K562 (cell line): ENCODE data around the gene PLAC8. TPM values are rescaled to one million over a fixed set of nuclear protein-coding genes. Genes with fewer than 3 reads are reported as not detected.
"Not testable (repeated sequence)": the region's sequence is repeated elsewhere in the genome, so short reads cannot be mapped to it uniquely, and the experiment has no call there.

Experiments used
- ATAC-seq: fragments of 200-7000 bp; cut with Tn5 transposase; 3 replicates; pipeline ENCODE4 v1.9.1; 2020; ENCODE audit warnings: moderate library complexity
- BruUV-seq: library from RNA; stranded (reverse); fragments of 400-500 nt; replicated peaks from 2 replicates; lab custom pipeline; 2021; lab: Mats Ljungman, UMichigan
- CTCF ChIA-PET: fragments of 300-600 bp; formaldehyde crosslinking; extraction: SDS; loops from one replicate; lab custom pipeline; 2021; ENCODE audit warnings: low intra/inter-chr PET ratio; lab: Yijun Ruan, JAX
- POLR2A ChIA-PET: fragments of 300-600, 350-650 bp; sonication (Branson Sonifier 250); formaldehyde crosslinking; extraction: SDS; loops from one replicate; lab custom pipeline; 2021; ENCODE audit warnings: antibody characterized with exemption, inconsistent platforms; lab: Yijun Ruan, JAX
- DNase-seq, 4 experiments: peaks; one replicate each; pipeline versions ENCODE4 v3.0.0 to v3.0.0-alpha.2; 2011 to 2018; ENCODE audit warnings: low spot score in 3 of 4, mixed read lengths in 3 of 4; ENCODE audit errors: extremely low read depth in 1 of 4
- FAIRE-seq: peaks from 2 replicates; lab custom pipeline; 2011; peaks lifted over from hg19 to GRCh38; lab: Jason Lieb, UNC
- H2AFZ ChIP-seq: 2 replicates; pipeline ENCODE4 v1.6.0; 2011; ENCODE audit warnings: low read depth, low read length, control low read depth, inconsistent platforms
- H3K27ac ChIP-seq: fragments of 200-600 bp; 3 replicates; pipeline ENCODE4 v1.8.0; 2011; ENCODE audit warnings: low read depth, mild to moderate bottlenecking, control low read depth, inconsistent platforms, low read length, moderate library complexity, mixed read lengths; ENCODE audit errors: extremely low read depth
- H3K27me3 ChIP-seq, 2 experiments: fragments of 300-600 bp in 1 of 2; 2 replicates in 1 of 2; 3 replicates in 1 of 2; pipeline versions ENCODE4 v1.6.0 to v1.8.0; 2011; ENCODE audit warnings: inconsistent platforms in 2 of 2, low read length in 2 of 2, mild to moderate bottlenecking in 1 of 2, mixed read lengths in 1 of 2, moderate library complexity in 1 of 2; ENCODE audit not compliant: control insufficient read depth in 2 of 2, insufficient read depth in 2 of 2
- H3K36me3 ChIP-seq: fragments of 300-600 bp; 3 replicates; pipeline ENCODE4 v1.8.0; 2011; ENCODE audit warnings: mild to moderate bottlenecking, low read length, inconsistent platforms; ENCODE audit not compliant: control insufficient read depth, insufficient read depth
- H3K4me1 ChIP-seq, 2 experiments: fragments of 200-600 bp in 1 of 2; replicated peaks in 1 of 2; 2 replicates in 1 of 2; 3 replicates in 1 of 2; pipeline versions ENCODE4 v1.5.1 to v1.8.0; 2011; ENCODE audit warnings: inconsistent platforms in 2 of 2, low read length in 2 of 2, mild to moderate bottlenecking in 1 of 2, mixed read lengths in 1 of 2, moderate library complexity in 1 of 2; ENCODE audit not compliant: control insufficient read depth in 2 of 2, insufficient read depth in 2 of 2
- H3K4me2 ChIP-seq: 2 replicates; pipeline ENCODE4 v1.6.1; 2011; ENCODE audit warnings: low read length, control low read depth, inconsistent platforms, mixed read lengths; ENCODE audit not compliant: insufficient read depth
- H3K4me3 ChIP-seq: fragments of 200-600 bp; sonication (generic), shearing (Covaris generic); 2 replicates; pipeline ENCODE4 v1.5.1; 2016; ENCODE audit warnings: control low read depth, inconsistent platforms
- H3K79me2 ChIP-seq: fragments of 200-600 bp; 3 replicates; pipeline ENCODE4 v1.8.0; 2011; ENCODE audit warnings: low read length, inconsistent platforms; ENCODE audit not compliant: control insufficient read depth, insufficient read depth
- H3K9ac ChIP-seq, 2 experiments: 2 replicates each; pipeline versions ENCODE4 v1.6.0 to v1.6.1; 2011; ENCODE audit warnings: low read depth in 2 of 2, low read length in 2 of 2, control low read depth in 1 of 2, inconsistent platforms in 1 of 2, mild to moderate bottlenecking in 1 of 2, mixed read lengths in 1 of 2; ENCODE audit not compliant: insufficient read depth in 1 of 2
- H3K9me1 ChIP-seq: one replicate; pipeline ENCODE4 v1.6.0; 2011; ENCODE audit warnings: inconsistent platforms, mild to moderate bottlenecking, low read length, moderate library complexity; ENCODE audit not compliant: control insufficient read depth, insufficient read depth
- H3K9me3 ChIP-seq: replicated peaks from 2 replicates; pipeline ENCODE4 v1.5.1; 2011; ENCODE audit warnings: low read depth, low read length, inconsistent platforms; ENCODE audit not compliant: control insufficient read depth, insufficient read depth
- H4K20me1 ChIP-seq: replicated peaks from 2 replicates; pipeline ENCODE4 v1.6.1; 2011; ENCODE audit warnings: low read length, inconsistent platforms, mixed read lengths; ENCODE audit not compliant: control insufficient read depth, insufficient read depth
- ATF3 ChIP-seq, 2 experiments: fragments of 450-650 bp in 1 of 2; sonication (generic) in 1 of 2; formaldehyde crosslinking in 1 of 2; IDR thresholded peaks in 1 of 2; conservative IDR thresholded peaks in 1 of 2; 2 replicates each; pipeline versions ENCODE4 v1.6.1 to v1.8.1; 2016 to 2023; ENCODE audit warnings: mild to moderate bottlenecking in 2 of 2, moderate library complexity in 2 of 2, inconsistent platforms in 1 of 2, missing genetic modification reagents in 1 of 2
- CSDE1 ChIP-seq, 2 experiments: fragments of 450-650 bp; IDR thresholded peaks; 2 replicates each; pipeline ENCODE4 v1.6.1; 2016; ENCODE audit warnings: mild to moderate bottlenecking in 1 of 2
- CTBP1 ChIP-seq: fragments of 450-650 bp; IDR thresholded peaks from 2 replicates; pipeline ENCODE4 v1.6.1; 2016; ENCODE audit warnings: borderline replicate concordance
- DMBX1 ChIP-seq: fragments of 250-450 bp; sonication (Bioruptor Pico); IDR thresholded peaks from 2 replicates; pipeline ENCODE4 v1.8.0; 2022; ENCODE audit warnings: inconsistent platforms, mild to moderate bottlenecking, moderate library complexity, borderline replicate concordance
- EP300 ChIP-seq: IDR thresholded peaks from 2 replicates; pipeline ENCODE4 v1.6.1; 2012; ENCODE audit warnings: low read length, improper control_type of control experiment
- GMEB1 ChIP-seq: fragments of 250-450 bp; sonication (Bioruptor Pico); IDR thresholded peaks from 2 replicates; pipeline ENCODE4 v1.4.0; 2020; ENCODE audit warnings: mild to moderate bottlenecking
- JUND ChIP-seq, 2 experiments: IDR thresholded peaks; 2 replicates in 1 of 2; 3 replicates in 1 of 2; pipeline ENCODE4 v1.6.1; 2011; ENCODE audit warnings: borderline replicate concordance in 2 of 2, low read depth in 2 of 2, low read length in 2 of 2, improper control_type of control experiment in 1 of 2, missing biosample characterization in 1 of 2, missing genetic modification characterization in 1 of 2, missing genetic modification reagents in 1 of 2
- SMAD4 ChIP-seq: fragments of 250-450 bp; sonication (Bioruptor Pico); conservative IDR thresholded peaks from 2 replicates; pipeline ENCODE4 v1.8.0; 2021; ENCODE audit warnings: inconsistent platforms, mild to moderate bottlenecking, moderate library complexity
- TRIM28 ChIP-seq: fragments of 450-650 bp; IDR thresholded peaks from 2 replicates; pipeline ENCODE4 v1.6.1; 2017
- WGBS: fragments of 100-300 bp; shearing (Covaris generic); methylation state at CpG from one replicate; pipeline ENCODE4 v1.1.6; 2016; ENCODE audit warnings: low coverage, mixed read lengths; ENCODE audit not compliant: insufficient coverage; ENCODE audit errors: missing lambda C conversion rate; 5-methylcytosine and 5-hydroxymethylcytosine counted together
- in situ Hi-C: fragments of 300-500 bp; cut with MboI; formaldehyde crosslinking; loops from 4 replicates; pipeline ENCODE4 v1.15.0; 2018; ENCODE audit warnings: inconsistent platforms, mixed read lengths
- intact Hi-C: fragments of 100-400 bp; cut with micrococcal nuclease; formaldehyde crosslinking; loops from 2 replicates; pipeline ENCODE4 v1.14.2; 2022
- polyA plus RNA-seq, 8 experiments: library from polyadenylated mRNA; depleted of rRNA in 4 of 8; stranded (reverse) in 5 of 8; unstranded in 3 of 8; fragments of >200 nt; fragmentation: Nextera tagmentation in 2 of 8; fragmentation: Illumina TruSeq in 1 of 8; extraction: Ambion mirVana in 2 of 8; extraction: Trizol in 1 of 8; gene quantifications; 2 replicates each; pipeline versions ENCODE4 v1.2.1 to v1.2.3, GENCODE V29; 2011 to 2014; ENCODE audit warnings: inconsistent platforms in 1 of 8, missing spikeins in 1 of 8
- total RNA-seq, 7 experiments: library from RNA; depleted of rRNA in 6 of 7; stranded (reverse); fragments of >200 nt in 6 of 7; fragmentation: Illumina TruSeq in 2 of 7; extraction: Trizol in 2 of 7; gene quantifications; 2 replicates each; pipeline versions ENCODE4 v1.2.1 to v1.2.3, GENCODE V29; 2011 to 2021; ENCODE audit warnings: low replicate concordance in 1 of 7

PLAC8 gene
- total and polyA plus RNA-seq, 9 of the 15 experiments (the other 6 are each of a cell fraction or from before 2014, with no cell fraction given): 0.27 to 0.51 TPM; not detected in 7

GRCh38 chr4:83145776-83146175 lies 31.2 kb upstream of the PLAC8 start:
- H3K4me1 ChIP-seq, FAIRE-seq, H3K4me3 ChIP-seq, intact Hi-C loops, H3K9me3 ChIP-seq, H3K4me2 ChIP-seq, CTCF ChIA-PET, H3K79me2 ChIP-seq, H3K9ac ChIP-seq, H4K20me1 ChIP-seq, BruUV-seq, H3K36me3 ChIP-seq, H2AFZ ChIP-seq, in situ Hi-C loops, ATAC-seq, H3K27ac ChIP-seq, H3K9me1 ChIP-seq, DNase-seq: not testable (repeated sequence)
- POLR2A ChIA-PET: interaction anchor here (0.7 kb wide), 1 partner anchor 8 kb away, joined by 3 read pairs; no protein-coding TSS in a partner anchor
- 1% methylated on average over 5 of the region's 5 CpGs for WGBS
- peaks cover 22 to 31% of the 10 kb centered on the region in 2 experiments for H3K27me3 ChIP-seq

- intact Hi-C loops (no loop called here), in situ Hi-C loops (no loop called here)
- peak in 1 of 4 experiments; percentile 19 for DNase-seq
- H3K9ac ChIP-seq: no peak overlapping the region
- no peak overlapping the region for H3K27ac ChIP-seq
- no peaks in the 10 kb centered on the region for H3K79me2 ChIP-seq
- H3K4me2 ChIP-seq: no peak overlapping the region
- ChIA-PET CTCF (no interaction called here), POLR2A (interaction anchor here (0.7 kb wide), 1 partner anchor 24 kb away, joined by 3 read pairs; no protein-coding TSS in a partner anchor)
- FAIRE-seq: no peak
- H2AFZ ChIP-seq: no peak overlapping the region
- no peaks in the 10 kb centered on the region for H3K36me3 ChIP-seq
- H3K27me3 ChIP-seq: peaks cover 2 to 8% of the 10 kb centered on the region in 2 experiments; a peak in 4 of 5 replicates
- H3K4me1 ChIP-seq: no peaks in the 10 kb centered on the region; a peak in 1 of 5 replicates
- no peak overlapping the region for H3K4me3 ChIP-seq
- BruUV-seq: no TSS peak
- ATAC-seq: peak; percentile 65; the same call in 2 of the 3 replicates
- H3K9me3 ChIP-seq: no peaks in the 10 kb centered on the region
- no peaks in the 10 kb centered on the region for H4K20me1 ChIP-seq
- no peaks in the 10 kb centered on the region for H3K9me1 ChIP-seq
- 10% methylated on average over 3 of the region's 3 CpGs for WGBS
- 0 out of 2 replicates have a peak, but pooled peaks have one; percentile 4 for TF ChIP-seq EP300
- no peak for TF ChIP-seq CSDE1 (IDR thresholded peaks at IDR 0.05)
- TF ChIP-seq CTBP1: peak; percentile 55; the same call in 1 of the 2 replicates
- peak; percentile 41; the same call in 1 of the 2 replicates for TF ChIP-seq ATF3 (IDR thresholded peaks at IDR 0.05)
- no peak for TF ChIP-seq ATF3 (CRISPR knock-in tag; conservative IDR thresholded peaks at IDR 0.05)
- TF ChIP-seq SMAD4 (CRISPR knock-in tag): no peak
- TF ChIP-seq JUND (IDR thresholded peaks at IDR 0.05; ENCODE audit: borderline replicate concordance, low read depth, low read length): peak; percentile 69
- TF ChIP-seq JUND (tag; IDR thresholded peaks at IDR 0.05; ENCODE audit: borderline replicate concordance, low read depth, low read length): peak; percentile 62; the same call in 2 of the 3 replicates
- TF ChIP-seq GMEB1 (CRISPR knock-in tag): no peak
- no peak for TF ChIP-seq DMBX1 (CRISPR knock-in tag)
- TF ChIP-seq TRIM28: peak; percentile 63; the same call in 1 of the 2 replicates
Observed at GRCh38 chr4:83139514-83140156, 25.1 kb upstream of the PLAC8 start.
